OCI-LY3 (cell line): ENCODE results near the gene SARDH.

ENCODE experiments used
- EZH2phosphoT487 ChIP-seq: fragments of 200-600 bp; shearing (Covaris generic); IDR thresholded peaks from 2 replicates; pipeline ENCODE4 v1.6.1; 2018; ENCODE audit warnings: antibody characterized with exemption, mixed run types, low read depth
- TF ChIP-seq, protein P1 (sequence below): fragments of 200-600, 300-600 bp; sonication (generic); IDR thresholded peaks from 2 replicates; pipeline ENCODE4 v1.5.1; 2014; ENCODE audit warnings: antibody characterized with exemption, low read length, low read depth

DNA sequence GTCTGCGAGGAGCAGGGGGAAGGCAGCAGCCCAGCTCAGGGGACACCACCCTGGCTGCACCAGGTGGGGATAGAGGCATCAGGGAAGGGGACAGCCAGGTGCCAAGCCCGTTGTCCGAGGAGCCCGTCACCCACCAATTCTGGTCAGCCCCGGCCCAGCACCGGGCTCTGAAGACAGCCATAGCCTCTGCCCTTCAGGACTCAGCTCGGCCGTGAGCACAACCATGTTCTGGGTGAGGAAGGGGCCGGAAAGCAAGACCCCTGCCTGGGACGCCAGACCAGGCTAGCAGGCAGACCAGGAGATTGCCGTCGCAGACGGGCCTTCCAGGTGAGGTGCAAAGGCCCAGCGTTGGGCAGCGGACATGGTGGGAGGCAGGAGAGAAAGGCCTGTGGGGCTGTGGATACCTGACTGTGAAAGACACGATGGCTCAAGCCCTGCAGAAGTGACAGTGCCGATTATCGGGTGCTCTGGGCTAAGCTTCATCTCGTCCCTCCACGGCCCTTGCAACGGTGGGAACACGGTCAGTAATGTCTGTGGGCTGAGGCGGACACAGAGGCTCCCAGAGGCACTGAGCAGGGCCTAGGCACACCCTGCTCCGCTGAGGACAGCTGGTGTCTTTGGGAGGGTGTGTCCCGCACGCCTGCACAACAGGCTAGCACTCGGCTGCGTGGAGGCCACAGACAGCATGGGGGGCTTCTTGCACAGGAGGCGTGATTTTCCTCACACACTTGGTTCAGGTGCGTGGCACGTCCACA is 65.5 kb downstream of the SARDH start:
- TF ChIP-seq, protein P1, sequence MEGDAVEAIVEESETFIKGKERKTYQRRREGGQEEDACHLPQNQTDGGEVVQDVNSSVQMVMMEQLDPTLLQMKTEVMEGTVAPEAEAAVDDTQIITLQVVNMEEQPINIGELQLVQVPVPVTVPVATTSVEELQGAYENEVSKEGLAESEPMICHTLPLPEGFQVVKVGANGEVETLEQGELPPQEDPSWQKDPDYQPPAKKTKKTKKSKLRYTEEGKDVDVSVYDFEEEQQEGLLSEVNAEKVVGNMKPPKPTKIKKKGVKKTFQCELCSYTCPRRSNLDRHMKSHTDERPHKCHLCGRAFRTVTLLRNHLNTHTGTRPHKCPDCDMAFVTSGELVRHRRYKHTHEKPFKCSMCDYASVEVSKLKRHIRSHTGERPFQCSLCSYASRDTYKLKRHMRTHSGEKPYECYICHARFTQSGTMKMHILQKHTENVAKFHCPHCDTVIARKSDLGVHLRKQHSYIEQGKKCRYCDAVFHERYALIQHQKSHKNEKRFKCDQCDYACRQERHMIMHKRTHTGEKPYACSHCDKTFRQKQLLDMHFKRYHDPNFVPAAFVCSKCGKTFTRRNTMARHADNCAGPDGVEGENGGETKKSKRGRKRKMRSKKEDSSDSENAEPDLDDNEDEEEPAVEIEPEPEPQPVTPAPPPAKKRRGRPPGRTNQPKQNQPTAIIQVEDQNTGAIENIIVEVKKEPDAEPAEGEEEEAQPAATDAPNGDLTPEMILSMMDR: no peak
- no peak for TF ChIP-seq EZH2phosphoT487
